HG02840 (cell line): Measurements from ENCODE around the gene DPM2.

Experiments used
- ATAC-seq: cut with Tn5 transposase; IDR thresholded peaks from one replicate; pipeline ENCODE4 v1.9.1; 2021; ENCODE audit warnings: mild to moderate bottlenecking, moderate library complexity, moderate number of reproducible peaks; ENCODE audit not compliant: unreplicated experiment, low FRiP score

DPM2 gene

GRCh38 chr9:127958728-127959127 is 21.1 kb upstream of the DPM2 start:
- ATAC-seq, result no peak

- ATAC-seq, result no peak
Measured at GRCh38 chr9:127955294-127956015, 17.8 kb upstream of the DPM2 start.

GRCh38 chr9:127954831-127955293 is 17.2 kb upstream of the DPM2 start:
- no peak for ATAC-seq

- ATAC-seq, result no peak
Measured at GRCh38 chr9:127953768-127954505, 16.3 kb upstream of the DPM2 start.

GRCh38 chr9:127953154-127953553 is 15.5 kb upstream of the DPM2 start:
- no peak for ATAC-seq

DNA sequence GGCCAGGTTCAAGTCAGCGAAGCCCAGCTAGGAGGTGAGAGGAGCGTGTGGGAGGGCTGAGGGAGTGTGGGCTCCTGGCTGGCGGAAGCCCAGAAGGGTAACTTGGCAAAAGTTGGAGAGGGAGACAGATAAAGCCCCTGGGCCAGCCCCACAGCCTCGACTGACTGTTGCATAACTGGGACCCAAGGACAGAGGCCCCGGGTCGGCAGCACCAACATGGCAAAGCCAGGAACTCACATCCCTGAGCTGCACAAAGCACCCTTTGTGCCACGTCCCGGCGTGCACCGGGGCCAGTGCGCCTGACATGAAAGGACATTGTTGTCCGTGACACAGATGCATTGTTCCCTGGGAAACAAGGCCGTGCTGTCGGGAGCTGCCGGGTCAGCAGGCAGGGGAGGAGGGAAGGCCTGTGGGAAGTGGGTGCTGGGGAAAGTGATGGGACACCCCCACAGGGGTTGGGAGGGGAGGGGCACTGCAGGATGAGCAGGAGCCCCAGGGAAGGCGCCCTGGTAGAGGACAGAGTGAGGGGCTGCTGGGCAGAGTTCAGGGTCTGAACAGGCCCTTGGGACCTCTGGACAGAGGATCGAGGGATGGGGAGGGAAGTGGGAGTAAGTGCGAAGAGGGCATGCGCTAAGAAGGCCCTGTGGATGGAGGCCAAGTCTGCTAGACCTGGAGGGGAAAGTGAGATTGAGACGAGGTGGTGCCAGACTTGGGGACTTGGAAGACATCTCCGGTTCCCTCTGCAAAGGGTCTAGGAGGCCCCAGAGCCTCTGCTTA is 13.0 kb upstream of the DPM2 start:
- no peak for ATAC-seq

- no peak for ATAC-seq
Measured at GRCh38 chr9:127949827-127950512, 12.3 kb upstream of the DPM2 start.

DNA sequence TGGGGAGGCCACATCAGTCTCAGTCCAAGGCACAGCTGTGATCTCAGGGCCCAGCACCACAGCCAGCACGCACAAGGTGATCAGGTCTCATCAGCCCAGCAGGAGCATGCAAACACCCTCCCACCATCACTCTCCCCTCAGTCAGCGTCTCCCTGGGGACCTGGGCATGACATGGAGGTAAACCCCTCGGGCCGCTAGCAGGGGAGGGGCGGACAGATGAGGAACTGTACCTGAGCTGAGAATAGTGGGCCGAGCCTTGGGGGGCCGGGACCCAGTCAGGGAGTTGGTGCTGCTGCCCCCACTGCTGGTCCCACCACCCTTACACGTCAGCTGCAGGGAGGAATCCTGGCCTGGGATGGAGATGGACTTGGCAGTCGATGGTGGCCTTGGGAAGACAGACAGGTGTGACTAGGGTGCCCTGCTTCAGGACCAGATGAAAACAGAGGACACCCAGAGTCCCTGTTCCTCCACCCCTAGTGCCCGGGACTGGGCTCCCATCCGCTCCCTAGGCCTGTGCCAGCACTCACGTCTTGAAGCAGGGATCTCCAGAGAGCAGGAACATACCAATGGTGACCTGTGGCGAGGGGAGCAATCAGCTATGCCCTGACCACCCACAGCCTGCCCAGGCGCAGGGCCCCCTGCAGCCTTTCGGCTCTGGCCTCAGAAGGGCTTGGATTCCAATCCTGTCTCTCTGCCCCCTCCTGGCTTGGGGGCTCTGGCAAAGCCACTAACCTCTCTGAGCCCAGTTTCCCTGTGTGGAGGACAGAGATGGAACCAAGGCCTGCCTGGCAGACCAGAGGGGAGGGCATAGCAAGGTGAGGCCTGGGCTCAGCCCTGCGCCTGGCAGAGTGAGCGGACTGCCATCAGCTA is 10.4 kb upstream of the DPM2 start:
- ATAC-seq, result no peak

GRCh38 chr9:127946728-127947127 is 9.1 kb upstream of the DPM2 start:
- no peak for ATAC-seq

DNA sequence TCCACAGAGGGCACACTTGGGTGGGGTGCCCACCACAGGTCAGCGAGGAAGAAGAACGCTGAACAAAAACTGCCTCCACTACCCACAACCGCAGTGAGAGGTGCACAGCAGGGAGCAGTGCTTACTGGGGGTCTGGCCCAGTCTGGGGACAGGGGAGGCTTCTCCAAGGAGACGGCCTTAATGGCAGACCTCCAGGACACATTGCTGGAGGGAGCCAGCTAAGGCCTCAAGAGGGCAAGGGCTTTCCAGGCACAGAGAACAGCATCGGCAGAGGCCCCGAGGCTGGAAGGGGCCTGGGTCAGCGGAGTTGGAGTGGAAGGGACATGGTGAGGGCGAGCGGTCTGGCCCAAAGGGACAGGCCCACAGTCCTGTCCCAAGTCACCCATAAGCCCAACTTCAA is 8.3 kb upstream of the DPM2 start:
- no peak for ATAC-seq

DNA sequence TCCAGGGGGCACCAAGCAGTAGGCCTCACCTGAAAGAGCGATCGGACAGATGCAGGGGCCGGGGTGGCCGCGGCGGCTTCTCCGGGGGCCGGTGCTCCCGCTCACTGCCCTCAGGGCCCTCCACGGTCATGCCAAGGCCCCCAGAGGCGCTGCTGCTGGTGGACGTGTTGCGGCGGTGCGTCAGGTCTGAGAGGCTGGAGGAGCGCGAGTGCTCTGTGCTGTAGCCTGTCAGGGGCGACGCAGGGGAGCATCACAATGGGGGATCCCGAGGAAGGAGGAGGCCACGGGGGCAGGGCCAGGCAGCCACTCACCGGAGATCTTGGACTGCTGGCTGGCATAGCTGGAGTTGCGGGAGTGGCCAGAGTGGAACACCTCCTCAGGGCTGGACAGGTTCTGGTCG is 7.7 kb upstream of the DPM2 start:
- ATAC-seq, result no peak

DNA sequence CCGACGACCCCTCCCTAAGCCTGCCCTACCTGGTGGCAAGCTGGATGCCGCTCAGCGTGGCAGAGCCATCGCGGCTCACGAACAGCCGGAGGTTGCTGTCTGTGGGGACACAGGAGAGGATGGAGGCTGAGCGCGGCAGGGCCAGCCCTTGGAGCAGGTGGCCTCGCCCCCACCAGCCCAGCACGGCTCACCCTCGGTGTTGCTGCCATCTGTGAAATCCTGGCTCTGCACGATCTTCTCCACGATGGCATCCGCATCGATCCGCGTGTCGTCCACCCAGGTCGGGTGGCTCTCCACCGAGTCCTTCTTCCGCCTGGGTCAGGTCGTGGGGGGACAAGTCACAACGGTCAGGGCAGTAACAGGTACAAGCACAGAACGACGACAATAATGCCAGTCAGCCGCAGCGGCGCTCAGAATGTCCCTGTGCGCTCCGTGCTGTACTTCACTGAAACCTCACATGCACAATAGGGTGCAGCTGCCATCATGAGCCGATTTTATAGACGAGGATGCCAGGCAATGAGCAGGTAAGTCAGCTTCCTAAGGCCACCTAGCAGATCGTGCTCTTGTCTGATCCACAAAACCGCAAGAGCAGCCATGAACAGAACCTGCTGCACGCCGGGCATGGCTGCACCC is 7.0 kb upstream of the DPM2 start:
- no peak for ATAC-seq

DNA sequence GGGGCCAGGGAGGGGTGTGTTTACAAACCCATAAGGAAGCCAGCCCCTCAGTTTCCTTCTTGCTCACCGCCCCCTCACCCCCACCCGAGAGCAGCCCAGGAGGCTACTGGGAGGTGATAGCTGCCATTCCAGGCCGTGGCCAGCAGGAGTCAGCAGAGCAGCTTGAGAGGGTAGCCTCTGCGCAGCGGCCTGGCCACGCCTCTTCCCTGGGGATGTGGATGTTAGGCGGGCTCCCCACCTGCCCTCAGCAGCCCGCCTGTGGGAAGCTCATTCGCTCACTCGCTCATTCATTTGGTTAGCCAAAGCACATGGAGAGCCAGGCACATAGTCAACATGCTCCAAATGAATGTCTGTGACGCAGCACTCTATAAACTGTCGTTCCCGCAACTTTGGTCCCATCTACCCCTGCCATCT is 6.1 kb upstream of the DPM2 start:
- no peak for ATAC-seq

- ATAC-seq, result no peak
Measured at GRCh38 chr9:127943011-127943662, 5.5 kb upstream of the DPM2 start.

DNA sequence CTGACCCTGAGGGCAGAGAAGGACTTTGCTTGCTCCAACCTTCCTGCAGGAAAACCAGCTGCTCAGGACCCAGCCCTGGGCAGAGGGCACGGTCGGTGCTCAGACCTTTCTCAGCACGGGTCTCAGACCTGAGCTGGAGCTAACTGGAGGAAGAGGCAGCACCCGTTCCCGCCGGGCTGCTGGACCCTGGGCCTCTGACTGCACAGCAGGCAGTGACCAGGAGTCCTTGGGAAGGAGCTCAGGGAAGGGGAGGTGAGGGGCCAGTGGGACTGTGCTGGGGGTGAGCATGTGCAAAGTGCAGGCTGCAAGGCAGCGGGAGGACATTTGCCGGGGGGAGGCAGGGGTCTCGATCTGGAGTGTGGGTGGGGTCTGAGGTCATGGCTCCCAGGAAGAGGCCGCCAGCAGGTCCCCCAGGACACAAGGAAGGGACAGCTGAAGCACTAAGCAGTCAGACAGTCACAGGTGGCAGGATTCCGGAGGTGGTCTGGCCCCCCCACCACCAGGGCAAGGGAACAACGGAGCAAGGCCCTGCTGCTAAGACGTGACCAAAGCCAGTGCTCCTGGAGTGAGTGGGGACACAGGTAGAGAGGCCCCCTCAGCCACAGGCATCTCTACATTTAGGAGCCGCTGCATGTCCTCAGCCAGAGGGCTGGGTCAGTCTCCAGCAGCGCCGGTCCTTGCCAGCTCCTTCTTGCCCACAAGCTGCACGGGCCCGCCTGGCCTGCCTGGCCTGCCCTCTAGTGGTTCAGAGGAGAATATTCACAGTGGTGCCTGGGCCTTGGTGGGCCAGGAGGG is 4.8 kb upstream of the DPM2 start:
- no peak for ATAC-seq

- no peak for ATAC-seq
Measured at GRCh38 chr9:127941961-127942215, 4.2 kb upstream of the DPM2 start.

- ATAC-seq, result no peak
Measured at GRCh38 chr9:127941062-127941960, 3.7 kb upstream of the DPM2 start.
